HG03045 (cell line): ENCODE measurements around the gene ZNF507.

Source experiments
- ATAC-seq: cut with Tn5 transposase; IDR thresholded peaks from one replicate; pipeline ENCODE4 v1.9.1; 2021; ENCODE audit warnings: mild to moderate bottlenecking, moderate library complexity; ENCODE audit not compliant: unreplicated experiment

The ZNF507 gene

DNA sequence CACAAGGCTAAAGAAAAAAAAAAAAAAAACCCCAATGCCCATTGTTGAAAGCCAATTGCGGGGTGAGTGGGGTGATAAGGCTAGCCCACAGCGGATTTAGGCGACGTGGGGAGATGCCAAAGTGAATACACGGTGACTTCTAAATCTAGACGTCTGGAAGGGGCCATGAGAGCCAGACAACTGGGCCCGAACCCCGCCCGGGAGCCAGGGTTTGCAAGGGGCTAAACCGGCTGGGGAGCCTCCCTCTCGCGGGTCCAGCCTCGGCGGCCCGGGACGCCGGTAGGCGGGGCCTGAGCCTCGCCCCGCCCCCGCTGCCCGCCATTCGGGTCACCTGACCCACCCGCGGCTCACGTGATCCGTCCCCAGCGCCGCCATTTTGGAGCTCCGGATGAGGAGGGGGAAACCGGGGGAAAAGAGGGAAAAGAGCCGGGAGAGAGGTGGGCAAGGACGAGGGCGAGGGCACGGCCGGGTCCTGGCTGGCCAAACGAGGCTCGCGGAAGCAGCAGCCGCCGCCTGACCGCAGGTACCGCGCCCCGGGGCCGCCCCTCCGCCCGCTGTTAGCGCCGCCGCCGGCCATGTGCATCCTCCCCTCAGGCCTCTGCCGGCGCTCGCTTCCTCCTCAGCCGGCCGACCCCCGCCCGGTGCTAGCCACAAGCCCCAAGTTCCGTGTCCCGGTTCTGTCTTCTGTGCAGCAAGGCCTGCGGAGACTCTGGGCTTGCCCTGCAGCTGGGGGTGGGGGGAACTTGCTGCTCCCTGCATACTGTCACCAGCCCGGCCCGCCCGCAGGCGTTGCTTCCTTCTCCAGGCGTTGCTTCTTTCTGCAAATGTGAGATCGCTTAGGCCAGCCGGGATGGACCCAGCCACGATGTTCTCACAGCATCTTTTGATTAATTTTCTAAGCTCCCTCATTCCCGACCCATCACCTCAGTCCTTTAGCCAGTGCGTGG, at the start of gene ZNF507:
TSS of gene ZNF507 (plus strand) at position 350 of the 947 bp plus-strand sequence. CDS start 7,221 bp downstream, outside the sequence.
- peak; percentile 83 for ATAC-seq

- ATAC-seq = no peak
These were observed 48.7 kb upstream of the ZNF507 start for GRCh38 chr19:32296694-32297093.

DNA sequence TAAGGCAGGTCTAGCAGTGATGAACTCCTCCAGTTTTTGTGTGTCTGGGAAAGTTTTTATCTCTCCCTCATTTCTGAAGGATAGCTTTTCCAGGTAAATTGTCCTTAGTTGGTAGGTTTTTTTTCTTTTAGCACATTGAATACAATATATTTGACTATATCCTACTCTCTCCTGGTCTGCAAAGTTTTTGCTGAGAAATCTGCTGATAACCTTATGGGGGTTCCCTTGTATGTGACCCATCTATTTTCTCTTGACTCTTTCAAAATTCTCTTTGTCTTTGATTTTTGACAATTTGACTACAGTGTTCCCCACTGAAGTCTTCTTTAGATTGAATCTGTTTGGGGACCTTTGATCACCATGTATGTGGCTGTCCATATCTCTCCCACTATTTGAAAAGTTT, 42.6 kb upstream of the ZNF507 start:
- ATAC-seq = no peak

DNA sequence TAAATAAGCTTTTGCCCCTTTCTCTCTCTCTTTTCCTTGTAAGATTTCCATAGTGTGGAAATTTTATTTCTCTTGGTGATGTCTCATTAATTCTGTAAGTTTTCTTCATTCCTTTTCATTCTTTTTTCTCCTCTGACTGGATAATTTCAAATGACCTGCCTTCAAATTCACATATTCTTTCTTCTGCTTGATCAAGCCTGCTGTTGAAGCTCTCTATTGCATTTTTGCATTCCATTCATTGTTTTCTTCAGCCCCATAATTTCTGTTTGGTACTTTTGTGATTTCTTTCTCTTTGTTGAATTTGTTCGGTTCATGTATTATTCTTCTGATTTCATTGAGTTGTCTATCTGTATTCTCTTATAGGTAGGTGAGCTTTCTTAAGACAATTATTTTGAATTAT, 42.2 kb upstream of the ZNF507 start:
- ATAC-seq = no peak

DNA sequence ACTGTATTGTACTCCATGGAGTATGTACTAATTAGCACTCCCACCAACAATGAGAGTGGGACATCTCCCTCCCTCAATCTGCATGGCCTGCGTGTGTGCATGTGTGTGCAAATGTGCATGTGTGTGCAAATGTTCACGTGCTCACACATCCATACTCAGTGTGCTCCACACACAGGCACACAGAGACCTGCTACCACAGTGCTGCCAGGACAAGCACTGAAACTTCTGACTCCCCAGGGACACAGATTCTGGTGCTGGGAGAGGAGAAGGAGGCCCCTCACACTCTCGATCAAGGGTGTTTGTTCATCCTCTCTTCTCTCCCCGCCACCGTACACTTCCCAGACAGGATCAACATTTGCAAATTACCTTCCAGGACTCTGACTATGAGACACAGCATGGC, 37.8 kb upstream of the ZNF507 start:
- no peak for ATAC-seq

DNA sequence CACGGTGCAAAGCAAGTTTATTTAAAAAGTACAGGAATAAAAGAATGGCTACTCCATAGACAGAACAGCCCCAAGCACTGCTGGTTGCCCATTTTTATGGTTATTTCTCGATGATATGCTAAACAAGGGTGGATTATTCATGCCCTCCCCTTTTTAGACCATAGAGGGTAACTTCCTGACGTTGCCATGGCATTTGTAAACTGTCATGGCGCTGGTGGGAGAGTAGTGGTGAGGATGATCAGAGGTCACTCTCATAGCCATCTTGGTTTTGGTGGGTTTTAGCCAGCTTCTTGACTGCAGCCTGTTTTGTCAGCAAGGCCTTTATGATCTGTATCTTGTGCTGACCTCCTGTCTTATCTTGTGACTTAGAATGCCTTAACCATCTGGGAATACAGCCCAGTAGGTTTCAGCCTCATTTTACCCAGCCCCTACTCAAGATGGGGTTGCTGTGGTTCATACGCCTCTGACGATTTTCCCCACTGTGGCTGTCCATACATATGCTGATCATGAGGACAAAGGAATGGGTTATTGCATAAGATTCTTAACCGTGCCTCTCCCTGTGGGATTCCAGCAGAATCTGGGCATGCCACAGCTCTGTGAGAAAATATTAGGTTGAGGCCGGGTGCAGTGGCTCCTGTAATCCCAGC, 36.9 kb upstream of the ZNF507 start:
- ATAC-seq = no peak

DNA sequence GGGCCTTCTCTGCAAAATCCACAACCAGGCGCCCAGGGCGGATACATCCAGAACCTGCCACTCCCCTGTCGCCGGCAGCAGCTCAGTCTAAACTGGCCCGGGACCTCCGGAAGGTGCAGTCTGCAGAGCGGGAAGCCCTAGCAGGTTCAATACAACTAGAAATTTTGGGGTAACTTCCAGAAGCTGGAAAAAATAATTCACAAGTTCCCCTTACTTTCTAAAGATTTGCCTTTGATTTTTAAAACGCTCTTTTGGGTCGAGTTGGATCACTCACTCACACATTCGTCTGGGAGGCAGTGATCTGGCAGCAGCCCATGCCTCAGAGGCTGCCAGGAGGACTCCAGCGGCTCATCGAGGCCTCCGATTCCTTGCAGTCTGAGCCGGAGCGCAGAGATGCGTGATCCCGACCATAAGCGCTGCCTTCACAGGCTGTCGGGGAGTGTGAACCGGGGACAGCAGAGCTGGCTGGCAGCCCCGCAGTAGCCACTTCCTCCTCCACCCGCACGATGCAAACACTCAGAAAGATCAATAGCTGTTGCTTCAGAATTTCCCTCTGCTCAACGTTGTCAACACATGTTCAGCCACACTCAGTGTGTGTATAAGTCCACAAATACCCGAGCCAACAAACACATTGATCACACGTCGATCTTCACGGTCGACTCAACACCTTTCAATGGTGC, 35.6 kb upstream of the ZNF507 start:
- ATAC-seq = no peak

- no peak for ATAC-seq
These were observed 34.0 kb upstream of the ZNF507 start for GRCh38 chr19:32311371-32311770.

DNA sequence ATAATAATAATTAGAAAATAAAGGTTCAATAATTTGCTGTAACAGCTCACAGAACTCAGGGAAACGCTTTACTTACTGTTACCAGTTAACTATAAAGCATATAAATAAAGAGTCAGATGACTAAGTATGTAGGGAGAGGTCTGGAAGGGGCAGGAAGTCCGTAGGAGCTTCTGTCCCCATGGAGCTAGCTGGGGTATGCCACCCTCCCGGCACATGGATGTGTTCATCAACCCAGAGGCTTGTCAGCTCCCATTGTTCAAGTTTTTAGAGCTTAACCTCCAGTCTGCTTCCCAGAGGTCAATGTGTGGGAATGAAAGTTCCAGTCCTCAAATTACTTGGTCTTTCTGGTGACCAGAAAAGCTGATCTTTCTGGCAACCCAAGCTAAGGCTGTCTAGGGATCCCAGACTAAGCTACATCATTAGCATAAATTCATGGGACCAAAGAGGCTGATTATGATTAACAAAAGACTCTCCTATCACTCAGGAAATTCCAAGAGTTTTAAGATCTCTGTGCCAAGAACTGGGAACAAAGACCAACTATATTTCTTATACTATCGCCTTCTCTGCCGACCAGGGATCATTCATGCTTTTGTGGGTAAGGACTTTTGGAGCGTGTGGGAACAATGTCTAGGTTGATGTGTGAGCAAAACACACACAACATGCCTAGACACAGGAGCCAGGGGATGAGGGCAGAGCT, 31.7 kb upstream of the ZNF507 start:
- ATAC-seq = no peak

DNA sequence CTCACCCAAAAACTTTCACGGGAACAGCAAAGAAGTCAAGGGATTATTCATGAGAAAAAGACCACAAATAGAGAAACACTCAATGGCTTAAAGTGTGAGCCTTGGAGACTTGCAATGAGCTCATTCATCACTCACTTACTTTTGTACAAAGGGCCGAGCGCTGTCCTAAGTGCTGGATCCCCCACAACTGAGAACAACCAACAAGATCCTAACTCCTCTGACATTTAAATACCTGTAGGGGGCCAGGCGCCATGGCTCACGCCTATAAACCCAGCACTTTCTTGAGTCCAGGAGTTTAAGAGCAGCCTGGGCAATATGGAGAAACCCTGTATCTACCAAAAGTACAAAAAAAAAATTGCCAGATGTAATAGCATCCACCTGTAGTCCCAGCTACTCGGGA, 29.4 kb upstream of the ZNF507 start:
- ATAC-seq = no peak

GRCh38 chr19:32317086-32317485, 28.3 kb upstream of the ZNF507 start:
- no peak for ATAC-seq

DNA sequence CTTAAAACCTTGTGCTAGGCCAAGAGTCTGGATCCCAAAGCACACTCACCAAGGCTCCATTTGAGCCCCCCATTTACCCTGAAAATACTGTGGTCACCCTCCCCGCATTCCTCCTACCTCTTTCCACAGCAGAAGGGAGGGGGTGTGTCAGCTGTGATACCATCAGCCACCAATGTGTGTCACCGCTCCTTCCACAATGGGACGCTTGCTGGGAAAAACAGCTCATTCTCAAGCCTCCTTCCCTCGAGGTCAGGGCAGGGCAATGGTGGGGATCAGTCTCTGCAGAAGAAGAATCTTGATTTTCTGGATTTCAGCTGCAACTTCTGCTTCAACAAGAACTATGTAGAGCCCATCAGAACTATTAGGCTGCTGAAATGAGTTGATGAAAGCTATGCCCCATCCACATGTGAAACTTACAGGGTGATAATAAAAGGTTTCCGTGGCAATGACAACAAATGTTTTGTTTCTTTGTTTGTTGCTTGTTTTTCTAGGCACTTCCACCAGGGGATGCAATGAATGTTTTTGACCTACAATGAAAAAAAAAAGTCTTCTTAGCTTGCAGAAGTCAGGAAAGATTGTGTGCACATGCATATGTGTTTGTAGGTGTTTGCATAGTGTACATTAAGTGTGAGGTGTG, 26.4 kb upstream of the ZNF507 start:
- ATAC-seq = no peak

DNA sequence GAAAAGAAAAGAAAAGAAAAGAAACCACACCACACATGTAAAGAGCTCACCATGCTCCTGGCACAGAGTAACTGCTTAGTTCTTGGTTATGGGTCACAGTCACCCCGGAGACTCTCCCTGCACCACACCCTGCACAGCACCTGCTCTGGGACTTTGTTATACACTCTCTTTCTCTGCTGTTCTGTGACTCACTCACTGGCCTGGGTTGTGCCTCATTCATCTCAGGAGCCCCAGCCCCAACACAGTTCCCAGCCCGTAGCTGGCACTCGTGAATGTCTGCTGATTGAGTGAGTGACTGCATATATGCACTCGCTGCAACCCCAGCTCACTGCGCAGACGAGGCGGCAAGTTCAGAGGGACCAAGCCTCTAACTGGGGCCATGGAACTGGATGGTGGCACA, 22.9 kb upstream of the ZNF507 start:
- no peak for ATAC-seq

- no peak for ATAC-seq
These were observed 20.7 kb upstream of the ZNF507 start for GRCh38 chr19:32324631-32325285.

GRCh38 chr19:32330213-32330857, 15.1 kb upstream of the ZNF507 start:
- no peak for ATAC-seq

DNA sequence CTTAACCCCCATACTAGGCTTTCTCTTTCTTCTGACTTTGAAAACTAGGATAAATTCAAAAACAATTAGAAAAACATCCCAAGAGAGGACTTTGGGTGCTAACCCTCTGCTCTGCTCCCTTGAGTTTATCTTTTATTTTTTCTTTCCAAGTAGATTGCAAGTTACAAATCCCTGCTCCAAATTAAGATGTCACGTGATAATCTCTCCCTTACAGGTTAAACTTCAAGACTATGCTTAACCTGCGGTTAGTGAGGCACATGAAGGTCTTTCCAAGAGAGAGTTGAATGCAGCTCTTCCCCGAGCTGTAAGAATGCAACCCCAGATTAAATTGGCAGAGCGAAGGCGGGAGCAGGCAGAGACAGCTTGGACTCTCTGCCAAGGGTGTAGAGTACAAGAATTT, 12.2 kb upstream of the ZNF507 start:
- no peak for ATAC-seq

- ATAC-seq = no peak
These were observed 8.9 kb upstream of the ZNF507 start for GRCh38 chr19:32336259-32337083.

DNA sequence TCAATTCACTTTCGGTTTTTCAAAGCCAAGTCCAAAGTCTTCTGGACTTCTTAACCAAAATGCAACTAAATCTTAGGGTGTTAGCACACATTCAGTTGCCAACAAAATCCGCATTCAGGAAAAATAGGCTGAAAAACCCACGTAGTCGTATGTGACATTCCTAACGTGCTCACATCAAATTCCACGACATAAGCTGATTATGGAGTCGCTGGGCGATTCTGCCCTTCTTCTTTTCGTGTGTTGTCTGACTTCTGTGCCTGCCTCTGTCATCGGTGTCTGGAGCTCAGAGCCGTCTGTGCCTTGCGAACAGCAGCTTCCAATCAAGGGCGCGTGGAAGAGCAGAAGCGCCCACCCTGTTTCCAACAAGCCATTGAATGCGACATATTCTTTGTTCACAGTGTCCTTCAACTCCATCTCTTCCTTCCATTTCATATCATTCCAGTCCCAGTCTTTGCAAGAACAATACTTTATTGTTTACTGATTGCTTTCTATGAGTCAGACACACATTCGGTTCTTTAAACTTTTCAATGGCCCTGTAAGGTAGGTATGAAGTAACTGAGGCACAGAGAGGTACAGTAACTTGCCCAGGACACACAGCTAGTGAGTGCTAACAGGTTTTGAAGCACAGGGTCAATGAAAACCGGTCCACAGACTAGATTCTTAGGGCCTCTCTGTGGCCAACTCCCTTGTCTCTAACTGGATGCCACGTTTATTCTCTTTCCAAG, 8.2 kb upstream of the ZNF507 start:
- ATAC-seq = no peak
